Body of pancreas (tissue), 4 donors: ENCODE measurements around the gene METAP1D.
"Not testable (repeated sequence)": the region's sequence is repeated elsewhere in the genome, so short reads cannot be mapped to it uniquely, and the experiment has no call there.

Experiments used
- CTCF ChIP-seq, 7 experiments: fragments of 450-650 bp in 4 of 7; fragments of 200-600 bp in 3 of 7; sonication (generic) in 3 of 7; IDR thresholded peaks; one replicate each; pipeline ENCODE4 v1.5.1; 2016 to 2019; ENCODE audit warnings: antibody characterized with exemption in 7 of 7
- POLR2A ChIP-seq, 3 donors: fragments of 450-650 bp; IDR thresholded peaks; one replicate each; pipeline ENCODE4 v1.6.1; 2016; ENCODE audit warnings: antibody characterized with exemption in 3 of 3, mild to moderate bottlenecking in 2 of 3

- not testable (repeated sequence) for TF ChIP-seq CTCF, POLR2A (IDR thresholded peaks at IDR 0.05)
These were observed 60.4 kb downstream of the METAP1D start for GRCh38 chr2:172060118-172060517.
